ENCODE data around the gene CLSTN2. TPM values are rescaled to one million over a fixed set of nuclear protein-coding genes. Genes with fewer than 3 reads are reported as not detected.
A peak's percentile ranks its signal among the peaks of the same experiment; 100 is the strongest.

The CLSTN2 gene
- total and polyA plus RNA-seq, 2 of the 4 experiments (the other 2 are of a cell fraction) = under 0.01 to 0.07 TPM

DNA sequence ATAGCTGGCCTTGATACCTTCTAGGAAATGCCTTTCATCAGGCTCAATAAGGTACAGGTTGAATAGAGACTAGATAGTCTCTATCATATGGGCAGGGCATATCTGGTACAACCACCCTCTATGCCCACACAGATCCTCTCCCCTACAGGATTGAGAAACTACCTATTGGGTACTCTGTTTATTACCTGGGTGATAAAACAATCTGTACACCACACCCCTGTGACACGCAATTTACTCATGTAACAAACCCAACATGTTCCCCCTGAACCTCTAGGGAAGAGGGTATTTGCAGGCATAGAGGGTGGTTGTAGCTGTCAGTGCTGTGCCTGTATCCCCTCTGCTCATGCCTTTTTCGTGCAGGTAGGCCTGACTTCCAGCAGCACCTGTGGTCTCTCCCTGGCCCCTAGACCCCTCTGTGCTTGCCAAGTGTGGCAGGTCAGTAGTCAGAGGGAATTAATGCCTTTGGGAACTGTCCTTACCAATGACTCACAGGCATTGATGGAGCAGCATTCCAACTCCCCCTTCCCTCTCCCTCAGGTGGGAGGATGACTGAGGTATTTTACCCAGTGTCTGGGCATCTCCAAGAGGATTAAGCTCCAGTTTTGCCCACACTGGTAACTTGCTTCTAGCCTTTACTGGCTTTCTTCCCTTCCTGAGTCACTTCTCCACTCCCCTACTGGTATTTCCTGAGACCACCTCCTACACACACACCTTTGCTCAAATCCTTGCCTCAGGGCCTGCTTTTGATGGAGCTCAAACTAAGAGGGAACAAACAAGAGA, 18.3 kb downstream of the CLSTN2 start:
- no TSS peak for BruUV-seq (replicated peaks)
- H2BK15ac ChIP-seq (ENCODE audit: low read depth, low read length) = no peak overlapping the region
- peak overlapping the region; percentile 19 for H2AFZ ChIP-seq (replicated peaks; ENCODE audit: low read length, poor library complexity)
- H3K18ac ChIP-seq (ENCODE audit: low read depth, low read length) = no peak overlapping the region
- no peak for TF ChIP-seq NFE2L2 (IDR thresholded peaks at IDR 0.05; ENCODE audit: low read depth, low read length)
- TF ChIP-seq SMC3 (IDR thresholded peaks at IDR 0.05; ENCODE audit: low read depth, low read length) = no peak
- H3K9me3 ChIP-seq (ENCODE audit: control insufficient read depth, insufficient read depth, low read length) = no peaks in the 10 kb centered on the region
- no peaks in the 10 kb centered on the region for H3K36me3 ChIP-seq (ENCODE audit: control insufficient read depth, insufficient read depth, low read length)
- dilution Hi-C loops (cut with HindIII; ENCODE audit: low sequenced_read_pairs, unreplicated experiment) (no loop called here), intact Hi-C loops (cut with micrococcal nuclease) (no loop called here), in situ Hi-C loops (cut with MboI; ENCODE audit: low sequenced_read_pairs) (no loop called here)
- no peak overlapping the region for H2BK20ac ChIP-seq (ENCODE audit: low read depth, low read length)
- H3K79me1 ChIP-seq (ENCODE audit: low read depth in 1 of 2, low read length in 2 of 2) = no peaks in the 10 kb centered on the region
- H3K27me3 ChIP-seq (ENCODE audit: control insufficient read depth, insufficient read depth, low read length) = no peaks in the 10 kb centered on the region
- H3K23ac ChIP-seq (ENCODE audit: low read depth, low read length) = no peak overlapping the region
- no peak overlapping the region for H3K14ac ChIP-seq (replicated peaks; ENCODE audit: low read depth, low read length)
- CTCF ChIA-PET = interaction anchor here (0.6 kb wide), 1 partner anchor 13 kb away, joined by 3 read pairs; no protein-coding TSS in a partner anchor
- DNase-seq = no peak
- H3K9me1 ChIP-seq (ENCODE audit: insufficient read depth, low read length) = no peaks in the 10 kb centered on the region
- H3K4me3 ChIP-seq (ENCODE audit: insufficient read depth, low read depth, low read length) = no peak overlapping the region
- H2AK5ac ChIP-seq (ENCODE audit: low read depth, low read length) = no peak overlapping the region
- no peak overlapping the region for H3K4ac ChIP-seq (ENCODE audit: low read depth, low read length)
- H4K91ac ChIP-seq (ENCODE audit: insufficient read depth, low read depth, low read length) = no peak overlapping the region
- no peak overlapping the region for H3K4me2 ChIP-seq (ENCODE audit: low read depth, low read length)
- no peak for ATAC-seq (ENCODE audit: low read depth)
- no peak overlapping the region for H4K8ac ChIP-seq (ENCODE audit: low read depth in 2 of 2, low read length in 2 of 2)
- no peak overlapping the region for H2BK120ac ChIP-seq (ENCODE audit: low read depth, low read length)
- 17% methylated on average over 1 of the region's 2 CpGs; no CpG with 5 or more reads in 1 of the 2 experiments for WGBS, 2 experiments (ENCODE audit: extremely low coverage in 2 of 2, insufficient read length in 1 of 2)
- no peak overlapping the region for H3K9ac ChIP-seq (ENCODE audit: low read depth, low read length)
- H3K56ac ChIP-seq (ENCODE audit: extremely low read depth, insufficient read depth, low read length) = no peak overlapping the region
- no peak overlapping the region for H3K27ac ChIP-seq (ENCODE audit: insufficient read depth, low read length)
- H3K4me1 ChIP-seq (ENCODE audit: control insufficient read depth, insufficient read depth, low read length) = no peaks in the 10 kb centered on the region
- no peak overlapping the region for H2BK5ac ChIP-seq (ENCODE audit: low read depth, low read length, poor library complexity, severe bottlenecking)
- H4K20me1 ChIP-seq (ENCODE audit: insufficient read depth, low read length) = no peaks in the 10 kb centered on the region
- POLR2A ChIA-PET (ENCODE audit: unreplicated experiment) = no interaction called here
- H2AK9ac ChIP-seq (replicated peaks; ENCODE audit: low read depth, low read length, poor library complexity) = no peak overlapping the region
- no peak overlapping the region for H4K5ac ChIP-seq (ENCODE audit: low read depth, low read length)

All from IMR-90 (cell line).